Heart left ventricle (tissue), 13 donors: Measurements from ENCODE around the gene PPM1K.

ENCODE experiments used
- CTCF ChIP-seq, 12 donors: fragments of 200-600 bp; sonication (generic) in 4 of 12; IDR thresholded peaks; one replicate each; pipeline versions ENCODE4 v1.5.0 to v1.8.0; 2018 to 2022; ENCODE audit warnings: antibody characterized with exemption in 12 of 12, mild to moderate bottlenecking in 5 of 12
- POLR2A ChIP-seq, 2 donors: fragments of 450-650 bp; IDR thresholded peaks; one replicate each; pipeline ENCODE4 v1.6.1; 2017; ENCODE audit warnings: antibody characterized with exemption in 2 of 2, mild to moderate bottlenecking in 2 of 2, moderate library complexity in 2 of 2
- donor health status: ischemic (EF 13 %, LVEDD 7.1; RV severe dilation, severe dysfunction).
- donor health status: DM: no; HTN: yes; CAD: no.
- donor health status: DM: no; HTN: no; CAD: no.
- donor health status: ischemic (EF 25% LVEDD 6.9; RV normal size, moderate dysfunction).
- donor health status: ischemic (EF 25% LVEDD 5.7; RV mildly dilated, moderate dysfunction).
- donor health status: ischemic (EF 35%, LVEDD 5.7; RV mildly dilated, moderate dysfunction).
- donor health status: nonischemic (EF 11% LVEDD 7.7; RV severe dilation, severe dysfunction).
- donor health status: DM: yes; HTN: yes; CAD: no.
- donor health status: PGD.
- donor health status: ischemic (EF 29% LVEDD 5.4; RV normal size, mild dysfunction).
- donor health status: nonischemic (EF 23%, LVEDD 6.1; RV moderate dilation, normal function).

GRCh38 chr4:88315460-88316017 lies 31.2 kb upstream of the PPM1K start:
- no peak for TF ChIP-seq POLR2A (IDR thresholded peaks at IDR 0.05)
- no peak for TF ChIP-seq CTCF (IDR thresholded peaks at IDR 0.05)
